ENCODE measurements around the gene SMG1.

- TF ChIP-seq, protein P1, sequence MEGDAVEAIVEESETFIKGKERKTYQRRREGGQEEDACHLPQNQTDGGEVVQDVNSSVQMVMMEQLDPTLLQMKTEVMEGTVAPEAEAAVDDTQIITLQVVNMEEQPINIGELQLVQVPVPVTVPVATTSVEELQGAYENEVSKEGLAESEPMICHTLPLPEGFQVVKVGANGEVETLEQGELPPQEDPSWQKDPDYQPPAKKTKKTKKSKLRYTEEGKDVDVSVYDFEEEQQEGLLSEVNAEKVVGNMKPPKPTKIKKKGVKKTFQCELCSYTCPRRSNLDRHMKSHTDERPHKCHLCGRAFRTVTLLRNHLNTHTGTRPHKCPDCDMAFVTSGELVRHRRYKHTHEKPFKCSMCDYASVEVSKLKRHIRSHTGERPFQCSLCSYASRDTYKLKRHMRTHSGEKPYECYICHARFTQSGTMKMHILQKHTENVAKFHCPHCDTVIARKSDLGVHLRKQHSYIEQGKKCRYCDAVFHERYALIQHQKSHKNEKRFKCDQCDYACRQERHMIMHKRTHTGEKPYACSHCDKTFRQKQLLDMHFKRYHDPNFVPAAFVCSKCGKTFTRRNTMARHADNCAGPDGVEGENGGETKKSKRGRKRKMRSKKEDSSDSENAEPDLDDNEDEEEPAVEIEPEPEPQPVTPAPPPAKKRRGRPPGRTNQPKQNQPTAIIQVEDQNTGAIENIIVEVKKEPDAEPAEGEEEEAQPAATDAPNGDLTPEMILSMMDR (IDR thresholded peaks at IDR 0.05 in 4 of 5, conservative IDR thresholded peaks at IDR 0.05 in 1 of 5), result no peak
- TF ChIP-seq POLR2A (IDR thresholded peaks at IDR 0.05), result no peak
These were observed 10.6 kb upstream of the SMG1 start for GRCh38 chr16:18936727-18937340.
